CD4-positive, alpha-beta T cell treated with Interleukin-2 at 100 ng/mL for 4 hours (primary cell): ENCODE results near the gene FBLN2.

Experiments used
- DNase-seq: peaks from one replicate; pipeline ENCODE4 v3.0.0-alpha.2; 2020; ENCODE audit warnings: low spot score

Gene FBLN2

DNA sequence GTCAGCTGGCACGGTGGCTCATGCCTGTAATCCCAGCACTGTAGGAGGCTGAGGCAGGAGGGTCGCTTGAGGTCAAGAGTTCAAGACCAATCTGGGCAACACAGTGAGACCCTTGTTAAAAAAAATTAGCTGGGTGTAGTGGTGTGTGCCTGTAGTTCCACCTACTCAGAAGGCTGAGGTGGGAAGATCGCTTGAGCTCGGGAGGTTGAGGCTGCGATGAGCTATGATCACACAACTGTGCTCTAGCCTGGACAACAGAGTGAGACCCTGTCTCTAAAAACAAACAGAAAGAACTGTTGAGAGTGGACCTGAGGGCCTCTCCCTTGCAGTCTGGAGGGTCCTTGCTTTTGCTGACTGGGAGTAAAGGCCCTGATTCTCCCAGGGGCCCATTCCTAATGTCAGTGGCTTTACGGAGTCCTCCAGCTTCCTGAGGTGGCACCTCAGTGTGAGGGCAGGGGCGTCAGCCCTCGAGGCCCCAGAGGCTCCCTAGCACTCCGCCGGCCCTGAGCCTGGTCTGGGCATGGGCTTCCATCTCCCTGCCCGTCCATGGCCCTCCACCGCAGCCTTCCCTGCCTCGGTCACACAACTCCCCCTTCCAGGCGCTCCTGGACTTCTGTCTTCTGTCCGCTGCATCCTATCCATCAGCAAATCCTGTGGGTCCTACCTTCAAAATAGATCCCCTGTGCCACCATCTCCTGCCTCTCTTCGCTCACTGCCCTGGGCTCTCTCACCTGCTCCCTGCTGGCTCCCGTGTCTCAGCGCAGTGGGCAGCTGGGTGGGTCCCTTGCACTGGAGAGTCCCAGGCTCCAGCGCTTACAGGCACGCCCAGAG is 19.0 kb downstream of the FBLN2 start:
- DNase-seq, result no peak

DNA sequence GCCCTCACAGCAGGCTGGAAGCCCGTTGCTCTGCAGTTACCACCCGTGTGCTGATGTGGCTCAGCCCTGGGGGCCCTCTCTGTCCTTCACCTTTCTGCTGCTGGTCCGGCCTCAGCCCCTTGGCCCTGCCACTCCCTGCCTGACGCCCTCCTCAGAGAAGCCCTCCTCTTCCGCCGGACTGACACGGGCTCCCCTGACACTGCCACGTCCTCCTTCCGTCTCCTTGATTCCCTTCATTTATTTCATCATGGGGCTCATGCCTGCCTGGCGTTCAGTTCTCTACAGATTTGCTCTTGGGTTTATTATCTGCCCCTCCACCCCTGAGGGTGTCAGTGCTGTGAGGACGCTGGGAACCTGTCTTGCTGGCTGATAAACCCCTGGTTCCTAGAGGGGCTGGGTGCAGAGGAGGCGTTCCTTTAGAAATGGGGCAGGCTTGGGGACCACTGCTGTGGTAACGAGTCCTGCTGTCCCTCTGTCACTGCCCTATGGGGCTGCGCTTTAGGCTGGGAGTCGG is 19.6 kb downstream of the FBLN2 start:
- DNase-seq, result no peak

DNA sequence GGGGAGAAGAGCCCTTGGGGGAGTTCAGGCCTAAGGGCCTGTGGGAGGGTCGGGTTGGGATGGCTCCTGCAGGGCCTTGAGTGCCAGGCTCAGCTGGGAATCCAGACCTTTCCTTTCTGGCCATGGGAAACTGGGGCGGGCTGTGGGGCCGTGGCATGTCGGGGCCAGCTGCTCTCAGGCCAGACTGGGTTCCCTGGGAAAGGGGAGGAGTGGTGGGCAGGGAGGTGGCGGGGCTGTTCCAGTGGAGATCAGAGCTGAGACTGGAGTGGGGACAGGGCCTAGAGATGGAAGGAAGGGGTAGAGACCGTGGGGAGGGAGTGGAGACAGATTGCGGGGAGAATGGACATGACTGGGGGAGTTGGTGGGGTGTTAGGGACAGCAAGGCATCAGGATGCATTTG is 20.3 kb downstream of the FBLN2 start:
- no peak for DNase-seq

DNA sequence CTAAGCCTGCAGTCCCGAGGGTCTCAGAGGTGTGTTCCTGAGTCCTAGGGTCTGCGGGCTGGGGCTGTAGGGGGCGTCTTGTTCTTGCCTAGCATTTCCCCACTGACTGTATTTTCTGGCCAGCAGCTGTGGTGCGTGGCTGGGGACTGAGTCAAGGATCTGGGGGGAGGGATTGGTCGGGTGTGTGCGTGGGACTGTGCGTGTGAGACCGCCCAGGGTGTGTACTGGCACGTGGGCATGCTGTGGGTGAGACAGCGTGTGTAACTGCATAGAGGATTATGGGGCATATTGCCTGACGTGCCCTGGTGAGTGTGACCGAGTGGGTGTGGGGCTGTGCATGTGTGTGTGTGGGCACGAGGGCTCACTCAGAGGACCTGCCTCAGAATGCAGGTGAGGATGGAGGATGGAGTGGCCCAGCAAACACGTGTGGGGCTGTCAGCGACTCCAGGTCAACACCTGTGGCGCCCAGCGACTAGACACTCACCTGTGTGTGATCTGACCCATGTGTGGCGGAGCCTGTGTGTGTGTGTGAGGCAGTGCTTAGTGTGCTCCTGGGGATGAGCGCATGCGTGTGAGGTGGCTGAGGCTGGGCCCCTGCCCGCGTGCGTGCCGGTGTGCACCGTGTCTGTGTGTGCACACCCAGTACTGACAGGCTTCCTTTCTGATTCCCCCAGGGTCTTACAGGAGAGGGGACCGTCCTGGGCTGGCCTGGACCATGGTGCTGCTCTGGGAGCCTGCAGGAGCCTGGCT is 20.9 kb downstream of the FBLN2 start:
- DNase-seq, result no peak

DNA sequence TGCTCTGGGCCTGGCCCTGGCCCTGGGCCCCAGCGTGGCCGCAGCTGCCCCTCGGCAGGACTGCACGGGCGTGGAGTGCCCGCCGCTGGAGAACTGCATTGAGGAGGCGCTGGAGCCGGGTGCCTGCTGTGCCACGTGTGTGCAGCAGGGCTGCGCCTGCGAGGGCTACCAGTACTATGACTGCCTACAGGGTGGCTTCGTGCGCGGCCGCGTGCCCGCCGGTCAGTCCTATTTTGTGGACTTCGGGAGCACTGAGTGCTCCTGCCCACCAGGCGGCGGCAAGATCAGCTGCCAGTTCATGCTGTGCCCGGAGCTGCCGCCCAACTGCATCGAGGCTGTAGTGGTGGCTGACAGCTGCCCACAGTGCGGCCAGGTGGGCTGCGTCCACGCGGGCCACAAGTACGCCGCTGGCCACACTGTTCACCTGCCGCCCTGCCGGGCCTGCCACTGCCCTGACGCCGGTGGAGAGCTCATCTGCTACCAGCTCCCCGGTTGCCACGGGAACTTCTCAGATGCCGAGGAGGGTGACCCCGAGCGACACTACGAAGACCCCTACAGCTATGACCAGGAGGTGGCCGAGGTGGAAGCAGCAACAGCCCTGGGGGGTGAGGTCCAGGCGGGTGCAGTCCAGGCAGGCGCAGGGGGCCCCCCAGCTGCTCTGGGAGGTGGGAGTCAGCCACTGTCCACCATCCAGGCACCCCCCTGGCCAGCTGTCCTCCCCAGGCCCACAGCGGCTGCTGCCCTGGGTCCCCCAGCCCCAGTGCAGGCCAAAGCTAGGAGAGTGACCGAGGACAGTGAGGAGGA is 21.7 kb downstream of the FBLN2 start:
- no peak for DNase-seq

DNA sequence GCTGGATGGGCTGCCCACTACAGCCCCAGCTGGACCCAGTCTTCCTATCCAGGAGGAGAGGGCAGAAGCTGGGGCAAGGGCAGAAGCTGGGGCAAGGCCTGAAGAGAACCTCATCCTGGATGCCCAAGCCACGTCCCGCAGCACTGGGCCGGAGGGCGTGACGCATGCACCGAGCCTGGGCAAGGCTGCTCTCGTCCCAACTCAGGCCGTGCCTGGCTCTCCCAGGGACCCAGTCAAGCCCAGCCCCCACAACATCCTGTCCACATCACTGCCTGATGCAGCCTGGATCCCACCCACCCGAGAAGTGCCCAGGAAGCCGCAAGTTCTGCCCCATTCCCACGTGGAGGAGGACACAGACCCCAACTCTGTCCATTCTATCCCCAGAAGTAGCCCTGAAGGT is 22.3 kb downstream of the FBLN2 start:
- no peak for DNase-seq

DNA sequence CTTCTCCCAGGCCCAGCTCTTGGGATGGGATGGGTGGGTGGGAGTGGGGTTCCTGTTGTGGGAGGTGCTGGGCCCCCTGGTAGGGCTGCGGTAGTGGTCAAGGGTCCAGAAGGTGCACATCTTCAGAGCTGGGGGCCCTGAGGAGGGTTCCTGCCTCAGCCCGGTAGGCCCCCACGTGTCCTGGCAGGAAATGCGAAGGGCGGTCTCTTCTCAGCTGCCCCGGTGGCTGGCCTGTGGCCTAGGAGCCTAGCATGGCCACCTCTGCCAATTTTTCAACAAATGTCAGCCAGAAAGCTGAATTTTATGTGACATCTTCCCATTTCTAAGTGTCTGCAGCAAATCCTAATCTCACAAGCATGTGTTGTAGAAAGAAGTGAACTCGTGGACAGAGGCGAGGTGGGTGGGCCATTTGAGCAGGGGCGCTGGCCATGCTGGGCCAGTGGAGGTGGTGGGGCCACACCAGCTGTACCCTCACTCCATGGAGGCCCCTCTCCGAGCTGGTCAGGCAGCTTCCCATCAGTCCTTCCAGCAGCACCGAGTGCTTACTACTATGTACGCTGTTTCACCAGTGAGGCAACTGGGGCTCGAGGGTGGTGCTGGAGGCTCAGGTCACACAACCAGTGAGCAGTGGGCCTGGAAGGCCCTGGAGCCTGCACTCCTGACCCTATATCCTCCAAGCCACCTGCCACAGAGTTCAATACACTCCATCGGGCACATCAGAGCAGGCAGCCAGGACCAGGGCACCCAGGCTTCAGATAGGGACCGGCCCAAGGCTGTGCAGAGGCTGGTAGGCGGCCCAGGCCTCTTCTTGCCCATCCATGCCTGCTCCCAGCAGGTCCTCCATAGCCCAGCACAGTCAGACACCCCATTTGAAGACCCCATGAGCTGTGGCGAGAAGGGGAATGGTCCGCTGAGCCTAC is 23.2 kb downstream of the FBLN2 start:
- no peak for DNase-seq

DNA sequence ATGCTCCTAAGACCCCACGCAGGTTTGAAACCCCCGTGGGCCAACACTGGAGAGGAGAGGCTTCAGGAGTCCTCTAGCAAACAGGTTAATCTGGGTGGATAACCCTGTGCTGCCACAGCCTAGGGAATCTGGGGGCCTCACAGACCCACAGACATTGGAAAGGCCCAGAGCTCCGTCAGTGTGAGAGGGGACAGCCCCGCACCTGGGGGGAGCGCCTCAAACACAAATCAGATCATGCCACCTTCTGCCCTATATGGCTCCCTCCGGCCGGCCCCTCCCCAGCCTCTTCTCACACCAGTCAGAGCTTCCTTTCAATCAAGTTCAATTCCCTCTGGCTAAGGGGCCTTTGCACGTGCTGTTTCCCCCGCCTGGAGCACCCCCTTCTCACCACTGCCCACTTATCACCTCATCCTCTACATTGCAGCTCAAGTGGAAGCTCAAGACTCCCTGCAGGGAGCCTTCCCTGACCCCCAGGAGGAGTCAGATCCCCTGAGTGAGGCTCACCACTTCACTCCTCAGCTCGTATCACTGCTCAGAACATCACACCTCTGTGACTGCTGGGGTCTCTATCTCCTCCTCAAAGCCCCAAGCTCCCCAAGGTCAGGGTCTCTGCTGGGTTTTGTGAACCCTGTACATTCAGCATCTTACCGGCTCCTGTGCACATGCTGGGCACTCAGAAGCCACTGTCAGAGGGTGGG is 24.1 kb downstream of the FBLN2 start:
- DNase-seq, result no peak

DNA sequence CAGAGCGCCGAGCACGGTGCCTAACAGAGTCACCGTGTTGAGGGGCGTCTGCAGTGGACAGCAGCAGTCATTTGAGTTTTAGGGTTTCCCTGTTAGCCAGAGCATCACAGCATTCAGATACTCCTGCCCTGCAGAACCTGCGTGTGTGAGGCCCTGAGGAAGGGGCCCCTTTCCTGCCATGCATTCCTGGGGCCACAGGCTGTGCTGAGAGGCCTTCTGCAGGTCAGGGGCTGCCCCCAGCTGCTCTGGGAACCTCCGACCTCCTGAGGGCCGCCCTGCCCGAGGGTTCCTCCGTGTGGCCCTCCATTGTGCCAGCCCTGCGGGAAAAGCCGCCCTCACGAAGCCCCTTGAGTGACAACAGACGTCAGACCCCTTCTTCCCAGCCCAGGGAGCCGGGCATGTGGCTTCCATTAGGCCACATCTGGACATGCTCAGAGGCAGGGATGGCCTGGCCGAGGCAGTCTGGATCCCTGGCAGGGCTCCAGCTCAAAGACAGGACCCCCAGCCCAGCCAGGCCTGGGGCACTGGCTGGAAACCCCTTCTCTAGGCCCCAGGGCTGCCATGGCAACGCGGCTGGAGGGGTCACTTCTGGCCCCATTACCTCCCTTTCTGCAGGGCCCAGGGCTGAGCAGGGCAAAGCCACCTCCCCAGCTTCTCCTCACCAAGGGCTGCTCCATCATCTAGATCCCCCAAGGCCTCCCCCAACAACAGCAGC is 25.3 kb downstream of the FBLN2 start:
- no peak for DNase-seq

DNA sequence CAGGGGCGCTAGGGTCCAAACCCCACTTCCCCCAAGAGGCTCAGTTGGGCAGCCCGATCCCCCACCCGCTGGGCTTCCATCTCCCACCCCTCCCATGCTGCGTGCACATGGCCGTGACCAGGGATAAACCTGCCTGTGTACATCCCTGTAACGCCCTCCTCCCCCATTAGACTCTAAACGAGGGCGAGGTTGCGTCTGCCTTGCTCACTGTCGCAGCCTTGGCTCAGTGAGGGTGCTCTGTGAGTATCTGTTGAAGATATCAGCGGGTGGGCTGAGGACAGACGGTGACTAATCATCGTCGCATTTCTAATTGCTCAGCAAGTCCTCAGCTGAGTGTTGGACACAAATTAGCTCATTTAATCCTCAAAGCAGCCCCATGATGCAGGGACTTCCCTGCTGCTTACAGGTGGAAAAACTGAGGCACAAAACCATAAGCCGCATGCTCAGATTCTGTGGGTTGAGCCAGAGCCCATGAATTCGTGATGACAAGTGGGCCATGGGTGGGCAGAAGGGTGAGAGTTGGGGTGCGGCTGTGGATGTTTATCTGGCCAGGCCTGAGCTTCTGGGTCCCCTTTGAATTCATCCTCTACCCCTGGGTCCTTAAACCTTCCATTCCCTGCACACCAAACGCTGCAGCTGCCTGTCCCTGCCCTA is 26.0 kb downstream of the FBLN2 start:
- no peak for DNase-seq

DNA sequence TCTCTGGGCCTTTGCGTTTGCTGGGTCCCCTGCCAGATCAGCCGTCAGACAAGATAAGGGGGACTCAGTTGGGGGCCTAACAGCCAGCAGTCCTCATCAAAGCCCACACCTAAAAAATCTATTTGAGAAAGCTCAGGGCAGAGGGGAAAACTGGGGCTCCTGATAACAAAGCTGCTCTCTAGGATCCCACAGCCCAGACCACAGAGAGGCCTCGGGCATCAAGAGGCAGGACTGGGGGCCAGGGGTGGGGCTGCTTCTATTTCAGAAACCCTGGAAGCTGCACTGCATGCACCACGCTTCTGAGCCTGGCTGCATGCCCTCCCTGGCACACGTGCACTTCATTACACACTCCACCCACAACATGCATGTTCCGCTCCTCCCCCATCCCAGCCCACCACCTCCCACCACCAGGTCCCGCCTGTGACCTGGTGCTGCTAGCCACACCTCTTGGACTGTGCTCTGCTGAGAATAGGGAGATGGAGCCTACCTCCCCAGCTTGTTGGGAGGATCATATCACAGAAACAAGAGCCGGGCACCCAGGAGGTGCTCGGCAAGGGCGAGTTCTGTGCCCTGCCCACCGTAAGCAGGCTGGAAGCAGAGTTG is 26.6 kb downstream of the FBLN2 start:
- no peak for DNase-seq

DNA sequence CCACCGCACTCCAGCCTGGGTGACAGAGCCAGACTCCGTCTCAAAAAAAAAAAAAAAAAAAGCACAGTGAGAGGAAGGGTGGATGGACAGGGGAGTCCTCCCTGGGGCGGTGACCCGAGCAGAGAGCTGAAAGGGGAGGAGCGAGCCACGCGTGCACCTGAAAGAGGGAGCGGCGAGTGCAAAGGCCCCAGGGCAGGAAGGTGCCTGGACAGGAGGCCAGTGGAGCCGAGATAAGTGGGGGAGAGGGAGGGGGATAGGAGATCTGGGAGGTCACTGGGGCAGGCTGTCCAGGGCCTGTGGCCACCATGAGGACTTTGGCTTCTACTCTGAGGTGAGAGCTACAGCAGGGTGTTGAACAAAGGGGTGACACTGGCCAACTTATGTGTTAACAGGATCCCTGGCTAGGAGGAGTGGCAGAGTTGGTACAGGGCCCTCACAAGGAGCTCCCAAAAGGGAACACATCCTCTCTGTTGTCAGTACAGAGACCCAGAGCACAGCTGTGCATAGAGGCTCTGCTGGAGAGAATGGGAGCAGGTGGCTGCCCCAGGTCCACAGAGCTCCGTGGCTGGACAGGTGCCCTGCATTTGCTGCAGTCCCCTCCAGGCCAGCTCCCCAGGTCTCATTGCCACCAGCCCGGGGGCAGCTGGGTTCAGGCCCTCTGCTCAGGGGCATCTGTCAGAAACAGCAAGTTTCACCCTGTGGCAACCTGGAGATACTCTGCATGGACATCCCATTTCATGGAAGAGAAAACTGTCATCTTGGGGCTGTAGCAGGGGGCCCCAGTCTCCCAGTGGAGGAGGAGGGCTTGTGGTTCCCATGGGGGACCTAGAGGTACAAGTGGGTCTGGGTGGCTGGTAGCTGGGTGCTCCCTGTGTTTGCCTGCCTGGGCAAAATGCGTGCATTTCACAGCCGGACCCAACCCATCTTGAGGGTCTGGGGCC is 28.5 kb downstream of the FBLN2 start:
- DNase-seq, result no peak

DNA sequence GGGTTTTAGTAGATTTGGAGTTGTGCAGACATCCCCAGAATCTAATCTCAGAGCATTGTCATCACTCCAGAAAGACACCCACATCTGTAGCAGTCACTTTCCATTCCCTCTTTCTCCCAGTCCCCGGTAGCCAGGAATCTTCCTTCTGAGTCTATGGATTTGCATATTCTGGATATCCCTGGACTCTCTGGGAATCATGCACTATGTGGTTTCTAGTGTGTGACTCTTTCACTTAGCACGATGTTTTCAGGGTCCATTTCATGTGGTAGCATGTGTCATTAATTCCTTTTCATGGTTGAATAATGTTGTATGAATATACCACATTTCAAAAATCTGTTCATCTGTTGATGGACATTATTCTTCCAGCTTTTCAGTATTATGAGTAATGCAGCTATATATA is 29.3 kb downstream of the FBLN2 start:
- no peak for DNase-seq

DNA sequence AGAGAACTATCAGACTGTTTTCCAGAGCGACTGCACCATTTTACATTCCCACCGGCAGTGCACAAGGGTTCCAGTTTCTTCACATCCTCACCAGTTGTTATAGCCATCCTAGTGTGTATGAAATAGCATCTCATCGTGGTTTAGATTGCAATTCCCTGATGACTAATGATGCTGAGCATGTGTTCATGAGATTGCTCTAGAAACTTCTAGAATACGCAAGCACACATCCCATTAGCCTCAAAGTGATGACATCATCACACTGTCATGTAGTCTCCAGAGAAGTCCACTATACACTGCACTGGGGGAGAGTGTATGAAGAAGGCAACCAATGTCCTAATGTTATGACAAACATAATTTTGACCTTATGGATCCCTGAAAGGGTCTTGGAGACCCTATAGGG is 30.1 kb downstream of the FBLN2 start:
- DNase-seq, result no peak

DNA sequence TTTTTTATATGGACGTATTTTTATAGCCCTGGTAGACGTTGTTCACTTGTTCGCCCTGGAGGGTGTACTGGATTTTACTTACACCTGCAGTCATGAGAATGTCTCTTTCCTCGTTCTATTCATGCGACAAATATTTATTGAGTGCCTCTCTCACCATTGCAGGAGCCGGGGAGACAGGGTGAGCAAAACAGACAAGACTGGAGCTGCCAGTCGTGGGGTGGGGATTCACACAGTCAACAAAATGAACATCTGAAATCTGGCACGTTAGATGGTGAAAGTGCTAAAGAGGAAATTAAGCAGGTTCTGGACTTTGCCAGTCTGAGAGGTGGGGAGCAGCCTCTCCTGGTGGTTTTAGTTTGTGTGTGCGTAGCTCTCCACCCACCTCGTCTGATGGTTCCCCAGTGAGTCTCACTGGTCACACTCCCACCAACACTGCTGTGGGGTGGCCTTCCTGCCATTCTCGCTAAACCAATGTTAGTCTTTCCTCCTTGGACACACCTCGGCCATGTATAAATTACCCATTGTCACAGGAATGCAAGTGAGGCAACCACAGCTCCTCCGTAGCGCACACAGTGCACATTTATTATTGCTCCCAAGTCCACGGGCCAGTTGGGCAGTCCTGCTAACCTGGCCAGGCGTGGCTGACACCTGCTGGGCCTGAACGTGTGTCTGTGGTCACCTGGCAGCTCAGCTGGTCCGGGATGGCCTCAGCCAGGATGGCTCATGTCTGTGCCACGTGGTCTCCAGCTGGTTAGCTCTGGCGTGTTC is 31.5 kb downstream of the FBLN2 start:
- DNase-seq, result no peak

DNA sequence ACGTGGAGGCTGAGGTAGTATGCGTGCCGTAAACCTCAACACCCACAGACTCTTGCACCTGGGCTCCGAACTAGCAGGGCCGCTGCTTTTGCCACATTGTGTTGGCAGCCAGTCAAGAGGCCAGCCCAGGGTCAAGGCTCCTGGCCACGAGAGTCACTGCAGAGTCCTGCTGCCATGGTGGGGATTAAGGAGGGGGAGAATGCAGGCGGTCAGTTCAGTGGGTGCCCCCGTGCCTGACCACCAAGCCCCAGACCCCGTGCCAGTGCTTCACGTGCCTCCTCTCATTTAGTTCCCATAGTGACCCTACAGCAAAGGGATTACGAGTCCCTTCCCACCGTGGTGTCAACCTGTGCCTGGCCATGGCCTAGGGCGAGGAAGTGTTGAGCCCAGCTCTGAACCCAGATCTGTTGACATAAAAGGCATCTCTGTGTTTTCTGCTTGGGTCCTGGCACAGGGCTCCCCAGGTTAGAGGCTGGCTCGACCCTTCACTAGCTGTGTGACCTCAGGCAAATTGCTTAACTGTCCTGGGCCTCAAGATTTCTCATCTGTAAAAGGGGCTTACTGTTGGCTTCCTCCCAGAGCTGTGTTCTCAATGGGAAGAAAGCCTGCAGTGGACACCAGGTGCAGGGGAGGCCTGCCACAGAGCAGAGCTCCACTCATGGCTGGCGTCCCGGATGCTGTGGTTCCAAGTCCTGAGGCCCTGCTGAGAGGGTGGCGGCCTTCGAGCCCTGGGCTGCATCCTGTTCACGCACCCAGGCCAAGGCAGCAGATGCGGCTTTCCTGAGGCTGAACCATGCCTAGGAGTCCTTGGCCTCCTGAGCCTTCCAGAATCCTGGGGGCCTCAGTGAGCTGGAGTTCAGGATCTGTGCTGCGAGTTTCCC is 32.8 kb downstream of the FBLN2 start:
- no peak for DNase-seq
